GM21360 (cell line): ENCODE results near the gene LYZL4.

Experiments used
- ATAC-seq: cut with Tn5 transposase; IDR thresholded peaks from one replicate; pipeline ENCODE4 v1.9.1; 2021; ENCODE audit warnings: mild to moderate bottlenecking, moderate library complexity; ENCODE audit not compliant: unreplicated experiment

LYZL4 gene

GRCh38 chr3:42428830-42429229 lies 18.4 kb upstream of the LYZL4 start:
- ATAC-seq: no peak

- ATAC-seq: no peak
Measured at GRCh38 chr3:42425736-42426407, 15.5 kb upstream of the LYZL4 start.

DNA sequence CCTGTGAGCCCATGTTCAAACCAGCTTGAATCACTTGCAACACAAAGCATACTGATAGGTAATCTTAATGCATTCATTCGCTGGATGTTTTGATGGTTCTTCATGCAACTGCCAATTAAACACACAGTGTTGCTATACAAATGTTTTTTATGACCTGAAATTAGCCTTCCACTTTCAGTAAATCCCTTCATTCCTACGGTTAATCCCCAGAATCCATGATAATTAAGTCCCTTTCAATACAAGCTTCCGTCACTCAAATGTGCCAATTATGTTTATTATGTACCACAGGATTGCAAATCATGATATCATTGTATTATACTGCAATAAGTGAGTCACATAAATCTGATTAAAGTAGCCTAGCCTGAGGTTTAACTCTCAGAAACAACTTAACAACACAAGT lies 14.5 kb upstream of the LYZL4 start:
- no peak for ATAC-seq

DNA sequence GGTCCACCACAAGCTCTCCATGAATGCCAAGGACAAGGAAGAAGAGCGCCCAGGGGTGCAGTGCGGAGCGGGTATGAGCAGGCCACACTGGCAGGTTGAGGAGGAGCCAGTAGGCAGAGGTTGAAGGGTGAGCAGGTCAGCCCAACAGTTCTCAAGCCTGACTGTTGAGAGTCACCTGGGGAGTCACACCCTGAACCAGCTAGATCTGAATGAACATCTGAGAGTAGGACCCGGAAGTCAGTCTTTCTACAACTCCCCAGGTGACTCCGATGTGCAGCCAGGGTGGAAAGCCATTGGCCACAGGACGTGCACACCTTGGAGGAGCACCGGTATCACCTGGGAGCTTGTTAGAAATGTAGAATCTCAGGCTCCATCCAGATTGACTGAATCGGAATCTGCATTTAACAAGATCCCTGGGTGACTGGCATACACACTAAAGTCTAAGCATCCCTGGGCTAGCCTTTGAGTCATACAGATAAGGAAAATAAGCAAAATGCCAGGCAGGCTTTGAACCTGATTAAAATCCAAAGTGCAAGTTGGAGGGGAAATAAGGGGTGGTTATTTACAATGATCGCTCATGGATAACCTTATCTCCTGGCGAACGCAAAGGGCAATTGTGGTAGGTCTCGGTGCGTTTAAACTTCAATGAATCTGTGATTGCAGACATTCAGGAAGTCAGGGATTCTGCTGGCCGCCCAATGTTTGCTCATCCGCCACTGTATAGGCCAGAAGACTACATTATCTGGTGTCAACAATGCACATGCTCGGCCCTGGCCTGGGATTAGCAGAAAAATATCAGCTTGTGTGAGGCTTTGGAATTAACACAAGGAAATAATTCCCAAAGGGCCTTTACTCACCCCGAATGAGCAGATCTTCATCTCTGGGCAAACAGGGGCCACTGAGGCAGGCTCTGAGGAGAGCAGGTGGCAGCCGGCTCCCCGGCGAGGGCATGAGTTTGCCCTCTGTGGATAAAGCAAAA lies 11.7 kb upstream of the LYZL4 start:
- ATAC-seq: no peak

- no peak for ATAC-seq
Measured at GRCh38 chr3:42419563-42419962, 9.2 kb upstream of the LYZL4 start.

GRCh38 chr3:42412526-42413155 lies 2.2 kb upstream of the LYZL4 start:
- no peak for ATAC-seq

- no peak for ATAC-seq
Measured at GRCh38 chr3:42411429-42411828, 1.0 kb upstream of the LYZL4 start.

GRCh38 chr3:42408156-42408555 lies 2.3 kb downstream of the LYZL4 start:
- ATAC-seq: no peak

DNA sequence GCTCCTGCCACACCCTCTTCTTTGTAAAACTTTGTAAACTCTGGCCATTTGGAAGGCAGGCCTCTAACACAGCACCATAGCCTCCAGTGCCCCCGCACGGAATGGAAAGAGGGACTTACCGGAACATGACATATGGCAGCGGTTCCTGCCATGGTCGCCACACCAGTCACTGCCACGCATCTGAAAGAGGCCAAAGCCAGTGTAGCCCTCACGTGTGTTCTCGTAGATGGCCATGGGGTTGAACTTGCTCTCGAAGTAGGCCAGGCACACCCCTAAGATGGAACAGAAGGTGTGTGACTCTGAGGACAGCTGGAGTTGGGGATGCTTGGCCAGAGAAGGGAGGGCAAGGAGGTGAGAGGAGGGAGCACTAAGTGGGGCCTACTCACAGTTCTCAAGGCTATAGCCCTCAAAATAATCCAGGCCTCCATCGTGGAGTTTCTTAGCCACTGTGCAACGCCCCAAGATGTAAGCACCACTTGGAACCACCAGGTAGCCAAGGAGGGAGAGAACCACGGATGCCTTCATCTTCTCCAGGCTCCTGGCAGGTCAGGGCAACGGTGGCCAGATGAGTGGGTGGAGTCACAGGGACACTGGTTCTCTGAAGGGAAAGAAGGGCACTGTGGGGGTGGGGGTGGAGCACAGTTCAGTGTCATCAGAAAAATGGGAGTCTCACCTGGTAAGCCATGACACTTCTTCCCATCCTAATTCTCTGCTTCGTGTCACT lies 3.5 kb downstream of the LYZL4 start:
- ATAC-seq: no peak

GRCh38 chr3:42405857-42406256 lies 4.6 kb downstream of the LYZL4 start:
- no peak for ATAC-seq

GRCh38 chr3:42403737-42404136 lies 6.7 kb downstream of the LYZL4 start:
- no peak for ATAC-seq

GRCh38 chr3:42402394-42403096 lies 7.9 kb downstream of the LYZL4 start:
- no peak for ATAC-seq

DNA sequence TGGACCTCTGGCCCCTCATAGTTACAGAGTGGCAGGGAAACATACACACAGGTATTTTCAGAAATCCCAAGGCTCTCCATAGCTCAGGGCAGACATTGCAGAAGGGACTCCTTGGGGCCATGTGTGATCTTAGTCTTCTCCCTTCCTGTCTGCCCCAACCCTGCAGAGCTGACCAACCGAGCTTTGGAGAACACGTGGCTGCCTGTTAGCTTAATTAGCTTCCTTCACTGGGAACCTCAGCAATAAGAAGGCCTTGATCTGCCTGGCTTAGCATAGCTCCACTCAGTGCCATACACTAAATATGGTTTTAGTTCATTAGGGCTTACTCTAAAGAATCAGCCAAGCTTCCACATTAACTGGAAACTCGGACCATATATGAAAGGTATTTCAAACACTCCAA lies 12.3 kb downstream of the LYZL4 start:
- no peak for ATAC-seq

DNA sequence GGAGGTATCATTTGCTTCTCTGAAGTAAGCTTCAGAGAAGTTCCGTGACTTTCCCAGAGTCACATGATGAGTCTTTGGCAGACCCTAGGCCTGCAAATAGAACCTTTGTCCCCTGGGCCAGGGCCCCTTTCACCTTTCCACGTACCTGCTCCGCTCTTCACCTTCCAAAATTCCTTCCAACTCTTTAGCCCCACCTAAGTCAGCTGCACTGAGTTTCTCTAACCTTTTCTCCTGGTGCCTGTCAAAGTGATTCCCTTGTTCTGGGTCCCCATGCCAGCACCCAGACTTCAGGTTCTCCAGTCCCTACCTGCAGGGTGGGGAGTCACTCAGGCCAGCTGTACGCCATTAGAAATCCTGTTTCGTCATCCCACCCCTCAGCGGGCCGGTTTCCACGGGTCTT lies 12.8 kb downstream of the LYZL4 start:
- ATAC-seq: no peak

GRCh38 chr3:42394579-42395288 lies 15.7 kb downstream of the LYZL4 start:
- ATAC-seq: no peak

GRCh38 chr3:42387802-42388651 lies 22.4 kb downstream of the LYZL4 start:
- no peak for ATAC-seq

GRCh38 chr3:42381551-42382082 lies 28.8 kb downstream of the LYZL4 start:
- no peak for ATAC-seq

DNA sequence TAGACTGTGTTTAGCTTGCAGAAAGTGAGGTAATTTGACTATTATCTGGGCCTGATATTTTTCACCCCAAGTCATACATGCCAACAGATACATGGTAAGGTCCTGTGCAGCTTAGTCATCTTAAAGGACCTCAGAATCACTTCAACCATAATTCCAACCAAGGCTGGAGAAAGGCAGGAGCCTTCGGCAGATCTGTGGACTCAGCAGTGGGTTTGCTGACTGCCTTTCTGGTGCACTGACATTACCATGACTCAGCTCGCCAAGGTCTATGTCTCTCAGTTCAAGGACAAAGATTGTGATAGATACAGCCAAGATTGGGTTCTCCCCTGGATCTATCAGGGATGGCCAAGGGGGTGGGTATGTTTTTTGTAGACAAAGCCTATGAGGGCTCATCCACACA lies 32.7 kb downstream of the LYZL4 start:
- ATAC-seq: no peak

GRCh38 chr3:42376344-42376798 lies 34.0 kb downstream of the LYZL4 start:
- no peak for ATAC-seq
